ENCODE measurements around the gene SAPCD1.

DNA sequence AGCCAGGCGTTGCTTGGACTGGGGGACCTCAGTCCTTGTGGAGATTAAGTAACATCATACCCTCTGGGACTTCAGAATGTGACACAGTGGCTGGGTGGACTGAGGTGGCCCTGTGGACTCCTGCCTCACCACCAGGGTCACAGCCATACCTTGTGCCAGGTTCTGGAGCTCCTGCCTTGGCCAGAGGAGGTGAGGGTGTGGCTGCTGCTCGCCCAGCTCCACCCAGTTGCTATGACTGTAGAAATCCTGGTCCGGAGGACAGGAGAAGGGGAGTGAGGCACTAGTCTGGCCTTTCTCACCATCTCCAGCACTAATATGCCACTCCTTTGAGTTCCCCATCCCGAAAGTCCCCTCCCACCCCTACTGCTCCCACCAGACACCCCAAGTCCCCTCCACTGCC is 12.7 kb downstream of the SAPCD1 start:
- TF ChIP-seq CTCF (IDR thresholded peaks at IDR 0.05; ENCODE audit: low read depth, low read length) (no peak), POLR2A (IDR thresholded peaks at IDR 0.05; ENCODE audit: extremely low read depth, insufficient read length) (no peak)

Data from NB4 (cell line).